ENCODE data around the gene LAP3. TPM values are rescaled to one million over a fixed set of nuclear protein-coding genes. Genes with fewer than 3 reads are reported as not detected.

Gene LAP3
- total RNA-seq, 4 donors from 2014 or later, result 84.6 to 231 (median 148) TPM

DNA sequence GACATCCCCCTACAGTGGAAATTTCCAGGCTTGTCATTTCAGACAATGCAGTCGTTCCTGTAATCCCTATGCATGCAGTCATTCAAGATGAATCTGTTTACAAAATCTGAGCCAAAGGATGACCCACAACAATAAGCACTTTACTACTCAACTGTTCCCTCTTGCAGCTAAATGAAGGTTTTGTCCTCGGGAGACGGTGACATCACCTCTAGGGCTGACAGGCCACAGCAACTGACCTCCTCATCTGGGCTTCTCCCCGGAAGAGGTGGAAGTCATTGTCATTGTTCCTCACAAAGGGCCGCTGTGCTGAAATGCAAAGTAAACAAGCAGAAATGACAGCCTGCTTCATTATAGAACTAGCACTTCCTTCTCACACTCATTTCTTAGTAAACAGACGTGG, 32.8 kb upstream of the LAP3 start:
- DNase-seq (ENCODE audit: low spot score), result no peak
- no peak for ATAC-seq (ENCODE audit: low FRiP score)
- TF ChIP-seq, protein P1, sequence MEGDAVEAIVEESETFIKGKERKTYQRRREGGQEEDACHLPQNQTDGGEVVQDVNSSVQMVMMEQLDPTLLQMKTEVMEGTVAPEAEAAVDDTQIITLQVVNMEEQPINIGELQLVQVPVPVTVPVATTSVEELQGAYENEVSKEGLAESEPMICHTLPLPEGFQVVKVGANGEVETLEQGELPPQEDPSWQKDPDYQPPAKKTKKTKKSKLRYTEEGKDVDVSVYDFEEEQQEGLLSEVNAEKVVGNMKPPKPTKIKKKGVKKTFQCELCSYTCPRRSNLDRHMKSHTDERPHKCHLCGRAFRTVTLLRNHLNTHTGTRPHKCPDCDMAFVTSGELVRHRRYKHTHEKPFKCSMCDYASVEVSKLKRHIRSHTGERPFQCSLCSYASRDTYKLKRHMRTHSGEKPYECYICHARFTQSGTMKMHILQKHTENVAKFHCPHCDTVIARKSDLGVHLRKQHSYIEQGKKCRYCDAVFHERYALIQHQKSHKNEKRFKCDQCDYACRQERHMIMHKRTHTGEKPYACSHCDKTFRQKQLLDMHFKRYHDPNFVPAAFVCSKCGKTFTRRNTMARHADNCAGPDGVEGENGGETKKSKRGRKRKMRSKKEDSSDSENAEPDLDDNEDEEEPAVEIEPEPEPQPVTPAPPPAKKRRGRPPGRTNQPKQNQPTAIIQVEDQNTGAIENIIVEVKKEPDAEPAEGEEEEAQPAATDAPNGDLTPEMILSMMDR (IDR thresholded peaks at IDR 0.05), result no peak

DNA sequence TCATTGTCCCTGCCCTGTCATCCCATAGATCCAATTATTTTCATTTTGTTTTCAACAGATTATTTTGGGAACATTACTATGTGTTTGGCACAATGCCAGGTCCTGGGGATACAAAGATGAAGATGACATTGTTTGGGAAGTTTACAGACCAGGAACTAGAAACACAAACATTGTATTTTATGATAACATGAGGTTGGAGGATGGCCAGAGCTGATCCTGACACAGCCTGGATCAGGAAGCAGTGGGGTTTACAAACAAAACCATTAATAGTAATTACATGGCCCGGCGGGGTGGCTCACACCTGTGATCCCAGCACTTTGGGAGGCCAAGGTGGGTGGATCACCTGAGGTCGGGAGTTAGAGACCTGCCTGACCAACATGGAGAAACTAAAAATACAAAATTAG, 32.2 kb upstream of the LAP3 start:
- ATAC-seq (ENCODE audit: low FRiP score), result no peak
- DNase-seq (ENCODE audit: low spot score), result no peak
- TF ChIP-seq, protein P1 (IDR thresholded peaks at IDR 0.05), result no peak

DNA sequence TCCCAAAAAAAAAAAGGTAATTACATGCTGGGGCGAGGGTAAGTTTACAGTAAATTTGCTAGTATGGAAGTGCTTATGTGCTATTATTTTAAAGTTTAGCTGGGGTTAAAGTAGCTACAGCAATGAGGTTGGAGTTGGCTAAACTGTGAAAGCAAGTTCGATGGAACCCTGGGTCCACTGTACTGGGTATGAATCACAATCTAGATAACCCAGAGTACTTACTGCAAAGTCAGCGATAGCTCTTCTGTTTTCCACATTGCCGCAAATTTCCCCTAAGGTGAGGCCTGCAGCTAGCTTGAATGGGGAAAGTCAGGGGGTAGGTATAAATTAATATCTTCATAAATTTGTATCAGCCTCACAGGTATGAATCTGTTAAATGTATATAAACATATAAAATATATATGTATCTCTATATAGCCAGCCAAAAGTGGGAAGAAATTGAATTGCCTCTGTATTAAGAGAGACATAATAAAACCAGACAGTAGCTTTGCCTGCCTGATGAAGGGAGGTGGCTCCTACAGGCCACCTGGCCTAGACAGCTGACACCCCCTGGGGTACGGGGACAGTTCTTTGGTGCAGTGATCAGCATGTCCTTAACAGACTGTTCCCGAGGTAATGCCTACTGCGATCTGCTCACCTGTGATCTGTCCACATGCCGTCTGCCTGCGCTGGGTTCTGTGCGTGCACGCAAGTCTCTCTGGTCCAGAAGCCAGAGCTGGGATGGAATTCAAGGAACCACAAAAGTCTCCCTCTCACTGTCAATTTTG, 31.4 kb upstream of the LAP3 start:
- TF ChIP-seq, protein P1 (IDR thresholded peaks at IDR 0.05), result no peak
- ATAC-seq (ENCODE audit: low FRiP score) (no peak), DNase-seq (ENCODE audit: low spot score) (no peak)

DNA sequence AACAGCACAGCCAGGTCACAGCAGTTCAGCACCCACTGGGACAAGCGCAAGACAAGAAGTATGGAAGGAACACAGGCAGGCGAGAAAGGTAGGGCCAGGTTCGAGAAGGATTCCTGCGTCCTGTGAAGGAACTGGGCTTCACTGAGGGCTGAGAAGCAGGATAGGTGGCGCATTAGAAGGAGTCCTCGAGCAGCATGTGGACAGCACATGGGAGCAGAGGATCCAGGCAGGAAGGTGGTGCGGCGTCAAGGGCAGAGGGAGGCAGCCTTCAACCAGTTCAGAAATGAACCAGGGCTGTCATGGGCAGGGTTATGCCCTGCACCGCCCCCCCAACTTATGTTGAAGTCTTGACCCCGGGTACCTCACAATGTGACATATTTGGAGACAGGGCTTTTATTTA, 30.8 kb upstream of the LAP3 start:
- ATAC-seq (ENCODE audit: low FRiP score), result no peak
- DNase-seq (ENCODE audit: low spot score), result no peak
- TF ChIP-seq, protein P1 (IDR thresholded peaks at IDR 0.05), result no peak

DNA sequence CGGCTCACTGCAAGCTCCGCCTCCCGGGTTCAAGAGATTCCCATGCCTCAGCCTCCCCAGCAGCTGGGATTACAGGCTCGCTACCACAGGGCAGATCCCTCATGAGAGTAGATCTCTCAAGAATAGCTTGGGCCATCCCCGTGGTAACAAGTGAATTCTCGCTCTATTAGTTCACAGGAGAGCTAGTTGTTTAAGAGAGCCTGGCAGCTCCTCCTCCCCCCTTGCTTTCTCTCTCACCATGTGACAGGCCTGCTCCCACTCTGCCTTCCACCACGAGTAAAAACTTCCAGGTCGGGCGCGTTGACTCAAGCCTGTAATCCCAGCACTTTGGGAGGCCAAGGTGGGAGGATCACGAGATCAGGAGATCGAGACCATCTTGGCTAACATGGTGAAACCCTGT, 30.3 kb upstream of the LAP3 start:
- no peak for ATAC-seq (ENCODE audit: low FRiP score)
- TF ChIP-seq, protein P1 (IDR thresholded peaks at IDR 0.05), result no peak
- DNase-seq (ENCODE audit: low spot score), result no peak

DNA sequence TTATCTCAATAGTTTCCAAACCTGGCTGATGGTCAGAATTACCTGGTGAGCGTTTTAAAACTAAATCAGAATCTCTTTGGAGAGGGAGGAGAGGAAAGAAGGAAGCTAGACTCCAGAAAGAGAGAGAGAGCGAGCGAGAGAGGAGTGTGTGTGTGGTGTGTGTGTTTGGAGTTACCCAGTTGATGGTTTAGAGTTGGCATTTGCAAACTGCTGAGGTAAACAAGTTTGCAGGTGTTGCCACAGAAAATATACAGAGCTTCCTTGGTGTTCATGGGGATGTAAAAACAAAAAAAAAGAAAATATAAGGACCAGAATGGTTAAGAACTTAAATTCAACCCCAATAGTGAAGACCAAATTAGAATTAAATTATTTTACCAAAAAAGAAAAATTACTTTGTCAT, 26.4 kb upstream of the LAP3 start:
- ATAC-seq (ENCODE audit: low FRiP score) (no peak), DNase-seq (ENCODE audit: low spot score) (no peak)
- TF ChIP-seq, protein P1 (IDR thresholded peaks at IDR 0.05), result no peak

DNA sequence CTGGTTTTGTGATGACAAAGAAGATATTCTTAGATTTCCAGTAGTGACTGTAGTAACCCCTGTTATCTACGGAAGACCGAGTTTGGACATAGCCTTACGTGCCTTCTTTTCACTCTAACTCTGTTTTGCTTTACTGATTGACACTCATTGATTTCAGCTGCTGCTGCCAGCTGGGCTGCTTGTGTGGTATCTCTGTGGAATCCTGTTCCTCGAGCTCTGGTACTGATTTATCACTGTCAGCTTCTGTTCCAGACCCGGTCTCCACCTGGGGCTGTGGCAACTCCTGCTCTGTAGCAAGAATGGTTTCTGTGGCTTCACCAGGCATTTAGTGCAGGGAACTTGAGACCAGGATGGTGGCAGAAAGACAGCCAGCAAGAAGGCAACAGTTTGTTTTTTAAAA, 24.6 kb upstream of the LAP3 start:
- no peak for ATAC-seq (ENCODE audit: low FRiP score)
- no peak for DNase-seq (ENCODE audit: low spot score)
- TF ChIP-seq, protein P1 (IDR thresholded peaks at IDR 0.05), result no peak
